HepG2 (cell line): Measurements from ENCODE around the gene FRMD4A.

Experiments
- ARHGAP35 ChIP-seq: sonication (generic); formaldehyde crosslinking; IDR thresholded peaks from 2 replicates; pipeline ENCODE4 v1.9.0; 2022; ENCODE audit warnings: mild to moderate bottlenecking, inconsistent platforms, moderate library complexity, missing genetic modification reagents, borderline replicate concordance
- BHLHE40 ChIP-seq: IDR thresholded peaks from 2 replicates; pipeline ENCODE4 v1.6.1; 2011; ENCODE audit warnings: low read length, improper control_type of control experiment
- POLR2AphosphoS2 ChIP-seq: IDR thresholded peaks from 2 replicates; pipeline ENCODE4 v1.6.1; 2011; ENCODE audit warnings: low read depth, low read length, improper control_type of control experiment
- RFX5 ChIP-seq: IDR thresholded peaks from 2 replicates; pipeline ENCODE4 v1.6.1; 2011; ENCODE audit warnings: low read depth, low read length, improper control_type of control experiment
- SETDB1 ChIP-seq: sonication (generic); formaldehyde crosslinking; IDR thresholded peaks from 2 replicates; pipeline ENCODE4 v1.5.1; 2020; ENCODE audit warnings: missing genetic modification reagents, mild to moderate bottlenecking, borderline replicate concordance
- ZNF234 ChIP-seq: sonication (generic); formaldehyde crosslinking; conservative IDR thresholded peaks from 2 replicates; pipeline ENCODE4 v1.5.1; 2020; ENCODE audit warnings: mild to moderate bottlenecking, missing genetic modification reagents
- ZNF547 ChIP-seq: sonication (generic); formaldehyde crosslinking; IDR thresholded peaks from 2 replicates; pipeline ENCODE4 v1.5.1; 2020; ENCODE audit warnings: mild to moderate bottlenecking, missing genetic modification reagents
- ZNF557 ChIP-seq: sonication (generic); formaldehyde crosslinking; IDR thresholded peaks from 2 replicates; pipeline ENCODE4 v1.4.0; 2020; ENCODE audit warnings: missing genetic modification reagents
- ZNF816 ChIP-seq: sonication (generic); formaldehyde crosslinking; IDR thresholded peaks from 2 replicates; pipeline ENCODE4 v1.8.0; 2022; ENCODE audit warnings: missing genetic modification reagents, mild to moderate bottlenecking, borderline replicate concordance
- TF ChIP-seq, protein P1 (sequence below): sonication (generic); formaldehyde crosslinking; conservative IDR thresholded peaks from 2 replicates; pipeline ENCODE4 v1.4.0; 2020; ENCODE audit warnings: missing genetic modification reagents
- TF ChIP-seq, protein P2 (sequence below): sonication (generic); formaldehyde crosslinking; IDR thresholded peaks from 2 replicates; pipeline ENCODE4 v1.5.0; 2020; ENCODE audit warnings: mild to moderate bottlenecking, missing genetic modification reagents, moderate library complexity
- TF ChIP-seq, protein P3 (sequence below): IDR thresholded peaks from 2 replicates; pipeline ENCODE4 v1.6.1; 2016; ENCODE audit warnings: low read depth, missing genetic modification reagents, missing compliant biosample characterization

DNA sequence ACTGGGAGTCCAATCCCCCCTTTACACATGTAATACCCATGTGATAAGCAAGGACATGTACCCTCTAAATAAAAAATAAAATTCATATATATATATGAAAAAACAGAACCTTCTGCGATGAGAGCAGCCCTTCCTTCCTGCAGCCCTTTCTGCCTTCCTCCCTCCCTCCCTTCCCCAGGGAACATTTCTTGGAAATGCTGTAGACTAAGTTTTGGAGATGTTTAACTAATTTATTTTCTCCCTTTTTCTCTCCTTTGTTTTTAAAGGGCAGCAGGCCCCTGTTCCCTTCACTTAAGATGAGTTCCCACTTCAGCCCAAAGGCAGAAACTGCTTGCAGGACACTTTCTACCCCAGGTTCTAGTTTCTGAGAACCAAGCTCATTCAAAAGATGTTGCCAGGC lies 179.2 kb downstream of the FRMD4A start:
- TF ChIP-seq ZNF234 (CRISPR knock-in tag) (no peak), RFX5 (no peak), ZNF557 (no peak), POLR2AphosphoS2 (no peak), ZNF816 (no peak), BHLHE40 (no peak), ARHGAP35 (CRISPR knock-in tag) (no peak), ZNF547 (CRISPR knock-in tag) (no peak), SETDB1 (CRISPR knock-in tag) (no peak)
- TF ChIP-seq, protein P1, sequence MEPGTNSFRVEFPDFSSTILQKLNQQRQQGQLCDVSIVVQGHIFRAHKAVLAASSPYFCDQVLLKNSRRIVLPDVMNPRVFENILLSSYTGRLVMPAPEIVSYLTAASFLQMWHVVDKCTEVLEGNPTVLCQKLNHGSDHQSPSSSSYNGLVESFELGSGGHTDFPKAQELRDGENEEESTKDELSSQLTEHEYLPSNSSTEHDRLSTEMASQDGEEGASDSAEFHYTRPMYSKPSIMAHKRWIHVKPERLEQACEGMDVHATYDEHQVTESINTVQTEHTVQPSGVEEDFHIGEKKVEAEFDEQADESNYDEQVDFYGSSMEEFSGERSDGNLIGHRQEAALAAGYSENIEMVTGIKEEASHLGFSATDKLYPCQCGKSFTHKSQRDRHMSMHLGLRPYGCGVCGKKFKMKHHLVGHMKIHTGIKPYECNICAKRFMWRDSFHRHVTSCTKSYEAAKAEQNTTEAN (CRISPR knock-in tag): no peak
- TF ChIP-seq, protein P2, sequence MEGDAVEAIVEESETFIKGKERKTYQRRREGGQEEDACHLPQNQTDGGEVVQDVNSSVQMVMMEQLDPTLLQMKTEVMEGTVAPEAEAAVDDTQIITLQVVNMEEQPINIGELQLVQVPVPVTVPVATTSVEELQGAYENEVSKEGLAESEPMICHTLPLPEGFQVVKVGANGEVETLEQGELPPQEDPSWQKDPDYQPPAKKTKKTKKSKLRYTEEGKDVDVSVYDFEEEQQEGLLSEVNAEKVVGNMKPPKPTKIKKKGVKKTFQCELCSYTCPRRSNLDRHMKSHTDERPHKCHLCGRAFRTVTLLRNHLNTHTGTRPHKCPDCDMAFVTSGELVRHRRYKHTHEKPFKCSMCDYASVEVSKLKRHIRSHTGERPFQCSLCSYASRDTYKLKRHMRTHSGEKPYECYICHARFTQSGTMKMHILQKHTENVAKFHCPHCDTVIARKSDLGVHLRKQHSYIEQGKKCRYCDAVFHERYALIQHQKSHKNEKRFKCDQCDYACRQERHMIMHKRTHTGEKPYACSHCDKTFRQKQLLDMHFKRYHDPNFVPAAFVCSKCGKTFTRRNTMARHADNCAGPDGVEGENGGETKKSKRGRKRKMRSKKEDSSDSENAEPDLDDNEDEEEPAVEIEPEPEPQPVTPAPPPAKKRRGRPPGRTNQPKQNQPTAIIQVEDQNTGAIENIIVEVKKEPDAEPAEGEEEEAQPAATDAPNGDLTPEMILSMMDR (CRISPR knock-in tag): no peak
- TF ChIP-seq, protein P3, sequence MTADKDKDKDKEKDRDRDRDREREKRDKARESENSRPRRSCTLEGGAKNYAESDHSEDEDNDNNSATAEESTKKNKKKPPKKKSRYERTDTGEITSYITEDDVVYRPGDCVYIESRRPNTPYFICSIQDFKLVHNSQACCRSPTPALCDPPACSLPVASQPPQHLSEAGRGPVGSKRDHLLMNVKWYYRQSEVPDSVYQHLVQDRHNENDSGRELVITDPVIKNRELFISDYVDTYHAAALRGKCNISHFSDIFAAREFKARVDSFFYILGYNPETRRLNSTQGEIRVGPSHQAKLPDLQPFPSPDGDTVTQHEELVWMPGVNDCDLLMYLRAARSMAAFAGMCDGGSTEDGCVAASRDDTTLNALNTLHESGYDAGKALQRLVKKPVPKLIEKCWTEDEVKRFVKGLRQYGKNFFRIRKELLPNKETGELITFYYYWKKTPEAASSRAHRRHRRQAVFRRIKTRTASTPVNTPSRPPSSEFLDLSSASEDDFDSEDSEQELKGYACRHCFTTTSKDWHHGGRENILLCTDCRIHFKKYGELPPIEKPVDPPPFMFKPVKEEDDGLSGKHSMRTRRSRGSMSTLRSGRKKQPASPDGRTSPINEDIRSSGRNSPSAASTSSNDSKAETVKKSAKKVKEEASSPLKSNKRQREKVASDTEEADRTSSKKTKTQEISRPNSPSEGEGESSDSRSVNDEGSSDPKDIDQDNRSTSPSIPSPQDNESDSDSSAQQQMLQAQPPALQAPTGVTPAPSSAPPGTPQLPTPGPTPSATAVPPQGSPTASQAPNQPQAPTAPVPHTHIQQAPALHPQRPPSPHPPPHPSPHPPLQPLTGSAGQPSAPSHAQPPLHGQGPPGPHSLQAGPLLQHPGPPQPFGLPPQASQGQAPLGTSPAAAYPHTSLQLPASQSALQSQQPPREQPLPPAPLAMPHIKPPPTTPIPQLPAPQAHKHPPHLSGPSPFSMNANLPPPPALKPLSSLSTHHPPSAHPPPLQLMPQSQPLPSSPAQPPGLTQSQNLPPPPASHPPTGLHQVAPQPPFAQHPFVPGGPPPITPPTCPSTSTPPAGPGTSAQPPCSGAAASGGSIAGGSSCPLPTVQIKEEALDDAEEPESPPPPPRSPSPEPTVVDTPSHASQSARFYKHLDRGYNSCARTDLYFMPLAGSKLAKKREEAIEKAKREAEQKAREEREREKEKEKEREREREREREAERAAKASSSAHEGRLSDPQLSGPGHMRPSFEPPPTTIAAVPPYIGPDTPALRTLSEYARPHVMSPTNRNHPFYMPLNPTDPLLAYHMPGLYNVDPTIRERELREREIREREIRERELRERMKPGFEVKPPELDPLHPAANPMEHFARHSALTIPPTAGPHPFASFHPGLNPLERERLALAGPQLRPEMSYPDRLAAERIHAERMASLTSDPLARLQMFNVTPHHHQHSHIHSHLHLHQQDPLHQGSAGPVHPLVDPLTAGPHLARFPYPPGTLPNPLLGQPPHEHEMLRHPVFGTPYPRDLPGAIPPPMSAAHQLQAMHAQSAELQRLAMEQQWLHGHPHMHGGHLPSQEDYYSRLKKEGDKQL (CRISPR knock-in tag): no peak
